Liver (tissue), 9 donors: ENCODE results near the gene NAXD. TPM values are rescaled to one million over a fixed set of nuclear protein-coding genes. Genes with fewer than 3 reads are reported as not detected.

Source experiments
- DNase-seq: peaks from one replicate; pipeline ENCODE4 v3.0.0-alpha.2; 2017; ENCODE audit warnings: low spot score
- H3K27ac ChIP-seq, 2 donors: one replicate each; pipeline ENCODE4 v1.7.0; 2013; ENCODE audit warnings: inconsistent platforms in 2 of 2, low read length in 2 of 2, control low read depth in 1 of 2, low read depth in 1 of 2, mild to moderate bottlenecking in 1 of 2
- H3K27me3 ChIP-seq, 4 donors: one replicate each; pipeline versions ENCODE4 v1.6.1 to v1.7.0; 2013; ENCODE audit warnings: low read length in 3 of 4, inconsistent platforms in 1 of 4, mild to moderate bottlenecking in 1 of 4, moderate library complexity in 1 of 4; ENCODE audit not compliant: control insufficient read depth in 4 of 4, insufficient read depth in 4 of 4
- H3K36me3 ChIP-seq, 4 donors: one replicate each; pipeline versions ENCODE4 v1.6.1 to v1.7.0; 2013; ENCODE audit warnings: low read length in 3 of 4, mild to moderate bottlenecking in 3 of 4, low read depth in 1 of 4, moderate library complexity in 1 of 4; ENCODE audit not compliant: control insufficient read depth in 4 of 4, insufficient read depth in 3 of 4
- H3K4me1 ChIP-seq, 4 donors: one replicate each; pipeline versions ENCODE4 v1.6.1 to v1.7.0; 2013; ENCODE audit warnings: low read length in 3 of 4, mild to moderate bottlenecking in 3 of 4, moderate library complexity in 1 of 4; ENCODE audit not compliant: control insufficient read depth in 4 of 4, insufficient read depth in 4 of 4
- H3K4me3 ChIP-seq, 3 donors: one replicate each; pipeline versions ENCODE4 v1.6.1 to v1.7.0; 2013; ENCODE audit warnings: low read length in 3 of 3, control low read depth in 1 of 3, low read depth in 1 of 3, mild to moderate bottlenecking in 1 of 3
- H3K9ac ChIP-seq, 2 donors: one replicate each; pipeline ENCODE4 v1.7.0; 2013; ENCODE audit warnings: low read length in 2 of 2, mild to moderate bottlenecking in 2 of 2, moderate library complexity in 2 of 2, control low read depth in 1 of 2, low read depth in 1 of 2
- H3K9me3 ChIP-seq, 4 donors: one replicate each; pipeline versions ENCODE4 v1.6.1 to v1.7.0; 2013; ENCODE audit warnings: low read length in 3 of 4; ENCODE audit not compliant: control insufficient read depth in 4 of 4
- CTCF ChIP-seq: fragments of 150-350 bp; IDR thresholded peaks from 2 replicates; pipeline ENCODE4 v1.5.1; 2017; ENCODE audit warnings: improper control_type of control experiment, low read depth, low read length; ENCODE audit not compliant: missing input control
- EGR1 ChIP-seq, 2 donors: IDR thresholded peaks; 2 replicates each; pipeline ENCODE4 v1.6.1; 2016 to 2018; ENCODE audit warnings: antibody characterized with exemption in 2 of 2, low read depth in 2 of 2
- FOXA1 ChIP-seq: IDR thresholded peaks from 2 replicates; pipeline ENCODE4 v1.6.1; 2016; ENCODE audit warnings: antibody characterized with exemption
- FOXA2 ChIP-seq: IDR thresholded peaks from 2 replicates; pipeline ENCODE4 v1.6.1; 2016; ENCODE audit warnings: antibody characterized with exemption
- GABPA ChIP-seq, 2 donors: IDR thresholded peaks in 1 of 2; conservative IDR thresholded peaks in 1 of 2; 2 replicates each; pipeline ENCODE4 v1.6.1; 2016; ENCODE audit warnings: antibody characterized with exemption in 2 of 2, mild to moderate bottlenecking in 1 of 2, moderate library complexity in 1 of 2
- HNF4A ChIP-seq, 2 donors: conservative IDR thresholded peaks; 2 replicates each; pipeline ENCODE4 v1.6.1; 2016; ENCODE audit warnings: antibody characterized with exemption in 2 of 2, mild to moderate bottlenecking in 2 of 2
- HNF4G ChIP-seq: IDR thresholded peaks from 2 replicates; pipeline ENCODE4 v1.6.1; 2016; ENCODE audit warnings: antibody characterized with exemption
- JUND ChIP-seq, 2 donors: IDR thresholded peaks; 2 replicates each; pipeline ENCODE4 v1.6.1; 2016; ENCODE audit warnings: antibody characterized with exemption in 2 of 2
- RAD21 ChIP-seq, 2 donors: IDR thresholded peaks; 2 replicates each; pipeline ENCODE4 v1.6.1; 2016; ENCODE audit warnings: antibody characterized with exemption in 2 of 2, mild to moderate bottlenecking in 2 of 2
- RXRA ChIP-seq, 2 donors: IDR thresholded peaks; 2 replicates each; pipeline ENCODE4 v1.6.1; 2017 to 2018; ENCODE audit warnings: antibody characterized with exemption in 2 of 2, mild to moderate bottlenecking in 1 of 2
- WGBS: extraction: QIAGEN DNeasy Blood & Tissue Kit; methylation state at CpG from one replicate; pipeline ENCODE4 v1.1.7; 2013; 5-methylcytosine and 5-hydroxymethylcytosine counted together
- polyA plus RNA-seq, 2 donors: library from polyadenylated mRNA; stranded (reverse) in 1 of 2; unstranded in 1 of 2; fragments of 200-250 nt in 1 of 2; fragments of >200 nt in 1 of 2; fragmentation: Nextera tagmentation in 1 of 2; extraction: Ambion mirVana in 1 of 2; gene quantifications; one replicate each; pipeline versions ENCODE4 v1.2.1 to v1.2.3, GENCODE V29; 2013 to 2015
- total RNA-seq, 2 donors: library from RNA; depleted of rRNA; stranded (reverse); fragments of >200 nt; gene quantifications; one replicate each; pipeline ENCODE4 v1.2.3, GENCODE V29; 2014
- TF ChIP-seq, protein P1 (sequence below): IDR thresholded peaks from 2 replicates; pipeline ENCODE4 v1.6.1; 2016; ENCODE audit warnings: antibody characterized with exemption
- TF ChIP-seq, protein P2 (sequence below): IDR thresholded peaks from 2 replicates; pipeline ENCODE4 v1.6.1; 2016; ENCODE audit warnings: antibody characterized with exemption
- TF ChIP-seq, protein P3 (sequence below): IDR thresholded peaks from 2 replicates; pipeline ENCODE4 v1.6.1; 2016; ENCODE audit warnings: antibody characterized with exemption, mild to moderate bottlenecking
- donor health status: healthy.
- donor health status: healthy.
- donor health status: healthy.
- donor health status: healthy.
- donor health status: healthy.

NAXD gene
- total and polyA plus RNA-seq, 4 donors, result 19.0 to 40.5 (median 27.6) TPM

- WGBS, result 97% methylated on average over 14 of the region's 14 CpGs
- Histone ChIP-seq H3K27ac (no peak overlapping the region), H3K9me3 (no peaks in the 10 kb centered on the region), H3K4me1 (no peaks in the 10 kb centered on the region), H3K36me3 (peaks cover 0 to 11% (median 0%) of the 10 kb centered on the region in 4 donors), H3K4me3 (no peak overlapping the region), H3K9ac (no peak overlapping the region), H3K27me3 (no peaks in the 10 kb centered on the region)
- TF ChIP-seq CTCF (no peak), HNF4G (no peak), EGR1 (IDR thresholded peaks at IDR 0.05; ENCODE audit: low read depth in 2 of 2) (no peak), RXRA (IDR thresholded peaks at IDR 0.05) (no peak), FOXA1 (no peak), JUND (IDR thresholded peaks at IDR 0.05) (no peak), HNF4A (conservative IDR thresholded peaks at IDR 0.05) (no peak)
- TF ChIP-seq, protein P1, sequence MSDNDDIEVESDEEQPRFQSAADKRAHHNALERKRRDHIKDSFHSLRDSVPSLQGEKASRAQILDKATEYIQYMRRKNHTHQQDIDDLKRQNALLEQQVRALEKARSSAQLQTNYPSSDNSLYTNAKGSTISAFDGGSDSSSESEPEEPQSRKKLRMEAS, result no peak
- DNase-seq, result no peak
Observed at GRCh38 chr13:110651271-110651670, 35.9 kb downstream of the NAXD start.

- Histone ChIP-seq H3K4me1 (no peaks in the 10 kb centered on the region), H3K9ac (no peak overlapping the region), H3K27ac (no peak overlapping the region), H3K9me3 (no peaks in the 10 kb centered on the region), H3K36me3 (peaks cover 0 to 11% (median 0%) of the 10 kb centered on the region in 4 donors), H3K4me3 (no peak overlapping the region), H3K27me3 (no peaks in the 10 kb centered on the region)
- 96% methylated on average over 16 of the region's 16 CpGs for WGBS
- TF ChIP-seq FOXA2 (no peak), GABPA (IDR thresholded peaks at IDR 0.05 in 1 of 2, conservative IDR thresholded peaks at IDR 0.05 in 1 of 2) (no peak)
- TF ChIP-seq, protein P1, result no peak
- no peak for DNase-seq
Observed at GRCh38 chr13:110651726-110652230, 36.4 kb downstream of the NAXD start.

DNA sequence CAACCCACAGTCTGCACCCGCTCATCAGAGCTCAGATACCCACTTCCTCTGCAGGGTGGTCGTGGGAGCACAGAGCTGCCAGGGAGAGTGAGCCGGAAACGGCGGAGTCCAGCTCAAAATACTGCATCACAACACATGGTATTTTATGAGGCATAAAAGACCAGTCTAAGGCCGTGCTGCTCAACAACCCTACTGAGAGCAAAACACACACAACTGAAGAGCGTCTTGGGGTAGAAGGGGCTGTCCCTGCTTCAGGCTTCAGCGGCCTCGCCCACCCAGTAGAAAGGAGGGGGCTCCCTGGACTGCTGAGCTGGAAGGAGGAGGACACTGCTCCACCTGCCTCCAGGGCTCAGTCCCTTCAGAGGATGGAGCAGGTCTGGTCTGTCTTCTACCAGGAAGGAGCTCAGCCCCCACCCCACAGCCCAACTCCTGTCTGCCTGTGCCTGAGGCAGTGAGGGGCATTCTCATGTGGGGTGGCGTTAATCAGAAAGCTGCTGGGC, 36.9 kb downstream of the NAXD start:
- DNase-seq, result no peak
- Histone ChIP-seq H3K27me3 (no peaks in the 10 kb centered on the region), H3K36me3 (peaks cover 0 to 11% (median 0%) of the 10 kb centered on the region in 4 donors), H3K4me3 (no peak overlapping the region), H3K27ac (no peak overlapping the region), H3K9me3 (no peaks in the 10 kb centered on the region), H3K9ac (no peak overlapping the region), H3K4me1 (no peaks in the 10 kb centered on the region)
- TF ChIP-seq GABPA (IDR thresholded peaks at IDR 0.05 in 1 of 2, conservative IDR thresholded peaks at IDR 0.05 in 1 of 2) (no peak), EGR1 (IDR thresholded peaks at IDR 0.05; ENCODE audit: low read depth in 2 of 2) (no peak), FOXA1 (no peak), RXRA (IDR thresholded peaks at IDR 0.05) (no peak)
- WGBS, result 94% methylated on average over 10 of the region's 10 CpGs

DNA sequence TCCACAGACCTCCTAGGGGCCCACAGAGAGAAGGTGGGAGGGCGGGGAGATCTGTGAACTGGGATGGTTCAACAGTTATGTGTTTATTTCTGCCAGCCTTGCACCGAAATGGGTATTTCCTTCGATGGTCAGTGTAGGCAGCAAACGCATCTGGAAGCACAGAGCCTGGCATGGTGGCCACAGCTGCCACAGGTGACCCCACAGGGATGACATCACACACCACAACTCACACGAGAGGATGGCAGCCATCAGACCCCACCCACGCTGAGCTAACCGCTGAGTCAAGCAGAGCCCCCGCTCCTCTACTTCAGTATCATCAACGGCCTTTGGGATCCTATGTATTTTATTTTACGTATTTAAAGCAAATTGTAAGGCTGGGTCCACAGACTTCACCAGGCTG, 37.4 kb downstream of the NAXD start:
- peaks cover 0 to 11% (median 0%) of the 10 kb centered on the region in 4 donors for H3K36me3 ChIP-seq
- 95% methylated on average over 10 of the region's 10 CpGs for WGBS
- no peaks in the 10 kb centered on the region for H3K4me1 ChIP-seq
- no peak overlapping the region for H3K9ac ChIP-seq
- H3K9me3 ChIP-seq, result no peaks in the 10 kb centered on the region
- no peak overlapping the region for H3K27ac ChIP-seq
- H3K4me3 ChIP-seq, result no peak overlapping the region
- no peak for DNase-seq
- no peaks in the 10 kb centered on the region for H3K27me3 ChIP-seq
- TF ChIP-seq EGR1 (IDR thresholded peaks at IDR 0.05; ENCODE audit: low read depth in 2 of 2) (no peak), HNF4G (no peak), RAD21 (IDR thresholded peaks at IDR 0.05) (no peak), CTCF (no peak), RXRA (IDR thresholded peaks at IDR 0.05) (no peak)
- TF ChIP-seq, protein P2, sequence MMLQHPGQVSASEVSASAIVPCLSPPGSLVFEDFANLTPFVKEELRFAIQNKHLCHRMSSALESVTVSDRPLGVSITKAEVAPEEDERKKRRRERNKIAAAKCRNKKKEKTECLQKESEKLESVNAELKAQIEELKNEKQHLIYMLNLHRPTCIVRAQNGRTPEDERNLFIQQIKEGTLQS, result no peak
- TF ChIP-seq, protein P3, sequence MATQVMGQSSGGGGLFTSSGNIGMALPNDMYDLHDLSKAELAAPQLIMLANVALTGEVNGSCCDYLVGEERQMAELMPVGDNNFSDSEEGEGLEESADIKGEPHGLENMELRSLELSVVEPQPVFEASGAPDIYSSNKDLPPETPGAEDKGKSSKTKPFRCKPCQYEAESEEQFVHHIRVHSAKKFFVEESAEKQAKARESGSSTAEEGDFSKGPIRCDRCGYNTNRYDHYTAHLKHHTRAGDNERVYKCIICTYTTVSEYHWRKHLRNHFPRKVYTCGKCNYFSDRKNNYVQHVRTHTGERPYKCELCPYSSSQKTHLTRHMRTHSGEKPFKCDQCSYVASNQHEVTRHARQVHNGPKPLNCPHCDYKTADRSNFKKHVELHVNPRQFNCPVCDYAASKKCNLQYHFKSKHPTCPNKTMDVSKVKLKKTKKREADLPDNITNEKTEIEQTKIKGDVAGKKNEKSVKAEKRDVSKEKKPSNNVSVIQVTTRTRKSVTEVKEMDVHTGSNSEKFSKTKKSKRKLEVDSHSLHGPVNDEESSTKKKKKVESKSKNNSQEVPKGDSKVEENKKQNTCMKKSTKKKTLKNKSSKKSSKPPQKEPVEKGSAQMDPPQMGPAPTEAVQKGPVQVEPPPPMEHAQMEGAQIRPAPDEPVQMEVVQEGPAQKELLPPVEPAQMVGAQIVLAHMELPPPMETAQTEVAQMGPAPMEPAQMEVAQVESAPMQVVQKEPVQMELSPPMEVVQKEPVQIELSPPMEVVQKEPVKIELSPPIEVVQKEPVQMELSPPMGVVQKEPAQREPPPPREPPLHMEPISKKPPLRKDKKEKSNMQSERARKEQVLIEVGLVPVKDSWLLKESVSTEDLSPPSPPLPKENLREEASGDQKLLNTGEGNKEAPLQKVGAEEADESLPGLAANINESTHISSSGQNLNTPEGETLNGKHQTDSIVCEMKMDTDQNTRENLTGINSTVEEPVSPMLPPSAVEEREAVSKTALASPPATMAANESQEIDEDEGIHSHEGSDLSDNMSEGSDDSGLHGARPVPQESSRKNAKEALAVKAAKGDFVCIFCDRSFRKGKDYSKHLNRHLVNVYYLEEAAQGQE, result no peak
